Bronchial epithelial cell (primary cell): ENCODE measurements around the gene ADAM10. TPM values are rescaled to one million over a fixed set of nuclear protein-coding genes. Genes with fewer than 3 reads are reported as not detected.
"Not testable (repeated sequence)": the region's sequence is repeated elsewhere in the genome, so short reads cannot be mapped to it uniquely, and the experiment has no call there.

Experiments used
- DNase-seq: peaks from one replicate; pipeline ENCODE4 v3.0.0-alpha.2; 2010; ENCODE audit warnings: low read depth
- FAIRE-seq: peaks from 2 replicates; lab custom pipeline; 2011; peaks lifted over from hg19 to GRCh38; lab: Jason Lieb, UNC
- H3K27me3 ChIP-seq: 2 replicates; pipeline ENCODE4 v1.5.1; 2011; ENCODE audit warnings: low read length; ENCODE audit not compliant: control insufficient read depth, insufficient read depth
- H3K36me3 ChIP-seq: 2 replicates; pipeline ENCODE4 v1.5.1; 2011; ENCODE audit warnings: low read length; ENCODE audit not compliant: control insufficient read depth, insufficient read depth
- H3K4me3 ChIP-seq: 2 replicates; pipeline ENCODE4 v1.5.1; 2011; ENCODE audit warnings: mild to moderate bottlenecking, low read depth, low read length, control low read depth
- total RNA-seq: library from RNA; depleted of rRNA; stranded (reverse); fragments of >200 nt; gene quantifications from 2 replicates; pipeline ENCODE4 v1.2.1, GENCODE V29; 2014
- TF ChIP-seq, protein P1 (sequence below): IDR thresholded peaks from 2 replicates; pipeline ENCODE4 v1.5.1; 2011; ENCODE audit warnings: mild to moderate bottlenecking, moderate library complexity, low read length, control low read depth, inconsistent platforms; ENCODE audit not compliant: insufficient read depth, severe bottlenecking

Gene ADAM10
- total RNA-seq, 1 donor from 2014 or later: 112 TPM

DNA sequence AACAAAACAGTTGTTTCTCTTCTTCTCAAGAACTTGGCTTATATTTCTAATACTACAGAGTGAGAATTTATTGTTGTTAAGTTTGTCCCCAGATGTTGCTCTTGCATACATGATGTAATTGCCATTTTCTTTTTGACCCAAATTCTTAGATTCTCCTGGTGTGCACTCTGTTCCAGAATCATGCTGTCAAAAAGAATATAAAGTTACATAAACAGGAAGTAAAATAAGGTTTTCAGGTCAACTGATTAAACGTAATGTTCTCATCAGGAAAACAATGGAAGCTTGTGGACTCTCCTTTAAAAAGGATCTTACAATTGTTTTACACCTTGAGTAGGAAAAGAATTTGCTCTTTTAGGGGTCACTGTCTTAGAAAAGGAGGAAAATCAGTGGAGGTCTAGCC lies 121.8 kb downstream of the ADAM10 start:
- FAIRE-seq (no peak), DNase-seq (no peak)
- no peak overlapping the region for H3K4me3 ChIP-seq
- H3K36me3 ChIP-seq: peaks cover 1% of the 10 kb centered on the region
- TF ChIP-seq, protein P1, sequence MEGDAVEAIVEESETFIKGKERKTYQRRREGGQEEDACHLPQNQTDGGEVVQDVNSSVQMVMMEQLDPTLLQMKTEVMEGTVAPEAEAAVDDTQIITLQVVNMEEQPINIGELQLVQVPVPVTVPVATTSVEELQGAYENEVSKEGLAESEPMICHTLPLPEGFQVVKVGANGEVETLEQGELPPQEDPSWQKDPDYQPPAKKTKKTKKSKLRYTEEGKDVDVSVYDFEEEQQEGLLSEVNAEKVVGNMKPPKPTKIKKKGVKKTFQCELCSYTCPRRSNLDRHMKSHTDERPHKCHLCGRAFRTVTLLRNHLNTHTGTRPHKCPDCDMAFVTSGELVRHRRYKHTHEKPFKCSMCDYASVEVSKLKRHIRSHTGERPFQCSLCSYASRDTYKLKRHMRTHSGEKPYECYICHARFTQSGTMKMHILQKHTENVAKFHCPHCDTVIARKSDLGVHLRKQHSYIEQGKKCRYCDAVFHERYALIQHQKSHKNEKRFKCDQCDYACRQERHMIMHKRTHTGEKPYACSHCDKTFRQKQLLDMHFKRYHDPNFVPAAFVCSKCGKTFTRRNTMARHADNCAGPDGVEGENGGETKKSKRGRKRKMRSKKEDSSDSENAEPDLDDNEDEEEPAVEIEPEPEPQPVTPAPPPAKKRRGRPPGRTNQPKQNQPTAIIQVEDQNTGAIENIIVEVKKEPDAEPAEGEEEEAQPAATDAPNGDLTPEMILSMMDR: no peak
- H3K27me3 ChIP-seq: no peaks in the 10 kb centered on the region

DNA sequence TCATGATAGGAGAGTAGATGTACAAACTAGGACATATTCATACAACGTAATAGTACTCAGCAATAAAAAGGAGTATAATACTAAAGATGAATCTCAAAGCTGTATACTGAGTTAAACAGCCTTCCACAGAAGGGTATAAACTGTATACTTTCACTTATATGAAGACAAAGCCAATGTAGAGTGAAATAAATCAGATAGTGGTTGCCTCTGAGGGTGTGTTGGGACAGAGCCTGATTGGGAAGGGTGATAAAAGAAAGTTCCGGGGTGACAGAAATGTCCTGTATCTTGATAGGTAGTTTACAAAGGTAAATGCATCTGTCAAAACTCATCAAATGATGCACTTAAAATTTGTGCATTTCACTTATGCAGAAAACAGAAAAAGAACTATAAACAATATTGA lies 122.5 kb downstream of the ADAM10 start:
- TF ChIP-seq, protein P1: no peak
- DNase-seq (no peak), FAIRE-seq (no peak)
- Histone ChIP-seq H3K4me3 (no peak overlapping the region), H3K36me3 (peaks cover 1% of the 10 kb centered on the region), H3K27me3 (no peaks in the 10 kb centered on the region)

DNA sequence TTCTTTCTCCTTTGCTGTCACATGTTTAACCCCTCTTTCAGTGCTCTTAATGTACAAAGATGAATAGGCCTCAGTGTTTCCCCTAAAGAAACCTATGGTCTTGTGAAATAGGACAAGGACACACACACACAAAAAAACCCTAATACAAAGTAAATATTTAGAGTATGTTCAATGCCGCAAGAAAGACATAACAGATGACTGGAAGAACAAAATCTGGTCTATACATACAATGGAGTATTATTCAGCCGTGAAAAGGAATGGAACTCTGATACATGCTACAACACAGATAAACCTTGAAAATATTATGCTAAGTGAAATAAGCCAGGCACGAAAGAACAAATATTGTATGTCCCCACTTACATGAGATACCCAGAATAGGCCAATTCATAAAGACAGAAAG lies 123.1 kb downstream of the ADAM10 start:
- Histone ChIP-seq H3K4me3 (no peak overlapping the region), H3K36me3 (peaks cover 1% of the 10 kb centered on the region), H3K27me3 (no peaks in the 10 kb centered on the region)
- FAIRE-seq (no peak), DNase-seq (no peak)
- TF ChIP-seq, protein P1: no peak

DNA sequence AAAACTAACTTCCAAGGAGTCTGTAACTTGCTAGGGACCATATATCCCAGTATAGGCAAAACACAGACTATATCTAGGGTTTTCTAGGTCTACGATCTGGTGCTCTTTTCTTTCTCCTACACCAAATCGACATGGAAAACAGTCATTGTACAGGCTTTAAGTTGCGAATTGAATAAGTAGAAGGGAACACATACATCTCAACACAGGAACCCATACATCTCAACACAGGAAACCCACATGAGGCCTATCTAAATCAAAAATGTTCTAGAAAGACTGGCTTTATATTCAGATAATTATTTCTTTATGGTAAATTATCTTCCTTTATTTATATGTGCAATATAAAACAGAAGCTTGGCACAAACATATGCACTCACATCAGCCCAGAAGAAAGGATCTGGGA lies 126.6 kb downstream of the ADAM10 start:
- FAIRE-seq (no peak), DNase-seq (no peak)
- TF ChIP-seq, protein P1: no peak
- no peaks in the 10 kb centered on the region for H3K27me3 ChIP-seq
- H3K36me3 ChIP-seq: no peaks in the 10 kb centered on the region
- H3K4me3 ChIP-seq: no peak overlapping the region

DNA sequence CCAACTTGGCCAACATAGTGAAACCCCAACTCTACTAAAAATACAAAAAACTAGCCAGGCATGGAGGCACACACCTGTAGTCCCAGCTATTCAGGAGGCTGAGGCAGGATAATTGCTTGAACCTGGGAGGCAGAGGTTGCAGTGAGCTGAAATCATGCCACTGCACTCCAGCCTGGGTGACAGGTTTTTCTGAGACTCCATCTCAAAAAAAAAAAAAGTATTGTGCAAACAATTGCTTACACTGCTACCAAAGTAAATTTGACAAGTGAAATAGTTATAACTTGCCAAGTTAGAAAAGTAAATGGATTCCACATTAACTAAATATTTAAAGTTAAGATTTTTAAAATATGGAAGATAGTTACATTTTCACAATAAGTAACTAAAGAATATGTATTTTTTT lies 129.2 kb downstream of the ADAM10 start:
- not testable (repeated sequence) for FAIRE-seq, H3K36me3 ChIP-seq

DNA sequence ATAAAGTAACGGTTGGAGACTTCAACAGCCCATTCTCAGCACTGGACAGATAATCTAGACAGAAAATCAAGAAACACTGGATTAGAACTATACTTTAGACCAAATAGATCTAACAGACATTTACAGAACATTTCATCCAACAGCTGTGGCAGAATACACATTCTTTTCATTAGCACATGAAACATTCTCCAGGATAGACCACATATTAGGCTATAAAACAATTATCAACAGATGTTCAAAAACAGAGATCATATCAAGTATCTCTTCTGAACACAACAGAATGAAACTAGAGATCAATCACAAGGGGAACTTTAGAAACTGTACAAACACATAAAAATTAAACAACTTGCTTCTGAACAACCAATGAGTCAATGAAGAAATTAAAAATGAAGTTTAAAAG lies 133.3 kb downstream of the ADAM10 start:
- TF ChIP-seq, protein P1: no peak
- H3K36me3 ChIP-seq: no peaks in the 10 kb centered on the region
- FAIRE-seq (no peak), DNase-seq (no peak)
- H3K27me3 ChIP-seq: no peaks in the 10 kb centered on the region
- no peak overlapping the region for H3K4me3 ChIP-seq

More for the DNA sequence above, 129.2 kb downstream of the ADAM10 start:
- not testable (repeated sequence) for H3K4me3 ChIP-seq, H3K27me3 ChIP-seq, DNase-seq
